ENCODE data around the gene CTNNA3.

CTNNA3 gene

GRCh38 chr10:66941491-66941890 is 754.5 kb downstream of the CTNNA3 start:
- Histone ChIP-seq H3K36me3 (no peaks in the 10 kb centered on the region), H3K4me3 (ENCODE audit: low read depth in 1 of 2, low read length in 1 of 2) (no peak overlapping the region), H3K27ac (no peak overlapping the region), H3K4me1 (ENCODE audit: control insufficient read depth in 1 of 2, insufficient read depth in 1 of 2, low read depth in 1 of 2, low read length in 1 of 2) (no peaks in the 10 kb centered on the region), H3K27me3 (no peaks in the 10 kb centered on the region), H3K9me3 (no peaks in the 10 kb centered on the region)
- no peak for TF ChIP-seq CTCF (IDR thresholded peaks at IDR 0.05)

GRCh38 chr10:66940965-66941364 is 755.0 kb downstream of the CTNNA3 start:
- H3K36me3 ChIP-seq, result no peaks in the 10 kb centered on the region
- H3K9me3 ChIP-seq, result no peaks in the 10 kb centered on the region
- H3K4me1 ChIP-seq (ENCODE audit: control insufficient read depth in 1 of 2, insufficient read depth in 1 of 2, low read depth in 1 of 2, low read length in 1 of 2), result no peaks in the 10 kb centered on the region
- no peak for TF ChIP-seq CTCF (IDR thresholded peaks at IDR 0.05)
- H3K27me3 ChIP-seq, result no peaks in the 10 kb centered on the region
- no peak overlapping the region for H3K27ac ChIP-seq
- no peak overlapping the region for H3K4me3 ChIP-seq (ENCODE audit: low read depth in 1 of 2, low read length in 1 of 2)

- no peak overlapping the region for H3K27ac ChIP-seq
- H3K4me3 ChIP-seq (ENCODE audit: low read depth in 1 of 2, low read length in 1 of 2), result no peak overlapping the region
- TF ChIP-seq CTCF (IDR thresholded peaks at IDR 0.05), result no peak
- no peaks in the 10 kb centered on the region for H3K4me1 ChIP-seq (ENCODE audit: control insufficient read depth in 1 of 2, insufficient read depth in 1 of 2, low read depth in 1 of 2, low read length in 1 of 2)
- no peaks in the 10 kb centered on the region for H3K36me3 ChIP-seq
- H3K9me3 ChIP-seq, result no peaks in the 10 kb centered on the region
- H3K27me3 ChIP-seq, result peaks cover 9% of the 10 kb centered on the region
Observed at GRCh38 chr10:66934711-66935110, 761.3 kb downstream of the CTNNA3 start.

- Histone ChIP-seq H3K4me1 (ENCODE audit: control insufficient read depth in 1 of 2, insufficient read depth in 1 of 2, low read depth in 1 of 2, low read length in 1 of 2) (no peaks in the 10 kb centered on the region), H3K27ac (no peak overlapping the region), H3K27me3 (peaks cover 37% of the 10 kb centered on the region), H3K4me3 (ENCODE audit: low read depth in 1 of 2, low read length in 1 of 2) (no peak overlapping the region), H3K36me3 (no peaks in the 10 kb centered on the region), H3K9me3 (no peaks in the 10 kb centered on the region)
- TF ChIP-seq CTCF (IDR thresholded peaks at IDR 0.05), result no peak
Observed at GRCh38 chr10:66931949-66932343, 764.0 kb downstream of the CTNNA3 start.

- no peak for TF ChIP-seq CTCF (IDR thresholded peaks at IDR 0.05)
- Histone ChIP-seq H3K4me1 (ENCODE audit: control insufficient read depth in 1 of 2, insufficient read depth in 1 of 2, low read depth in 1 of 2, low read length in 1 of 2) (no peaks in the 10 kb centered on the region), H3K27ac (no peak overlapping the region), H3K27me3 (peaks cover 42% of the 10 kb centered on the region), H3K36me3 (no peaks in the 10 kb centered on the region), H3K4me3 (ENCODE audit: low read depth in 1 of 2, low read length in 1 of 2) (no peak overlapping the region), H3K9me3 (no peaks in the 10 kb centered on the region)
Observed at GRCh38 chr10:66931340-66931948, 764.6 kb downstream of the CTNNA3 start.

GRCh38 chr10:66929375-66929774 is 766.6 kb downstream of the CTNNA3 start:
- TF ChIP-seq CTCF (IDR thresholded peaks at IDR 0.05), result no peak
- Histone ChIP-seq H3K27ac (no peak overlapping the region), H3K4me1 (ENCODE audit: control insufficient read depth in 1 of 2, insufficient read depth in 1 of 2, low read depth in 1 of 2, low read length in 1 of 2) (no peaks in the 10 kb centered on the region), H3K36me3 (no peaks in the 10 kb centered on the region), H3K27me3 (peaks cover 54% of the 10 kb centered on the region), H3K9me3 (no peaks in the 10 kb centered on the region), H3K4me3 (ENCODE audit: low read depth in 1 of 2, low read length in 1 of 2) (no peak overlapping the region)
